Erythroblast (primary cell): ENCODE measurements around the gene CPNE5.

Experiments used
- GATA1 ChIP-seq: IDR thresholded peaks from 2 replicates; pipeline ENCODE4 v1.6.1; 2011; ENCODE audit warnings: low read depth, mild to moderate bottlenecking, control low read depth, low read length, moderate library complexity
- POLR2A ChIP-seq: IDR thresholded peaks from 2 replicates; pipeline ENCODE4 v1.6.1; 2011; ENCODE audit warnings: mild to moderate bottlenecking, low read length

DNA sequence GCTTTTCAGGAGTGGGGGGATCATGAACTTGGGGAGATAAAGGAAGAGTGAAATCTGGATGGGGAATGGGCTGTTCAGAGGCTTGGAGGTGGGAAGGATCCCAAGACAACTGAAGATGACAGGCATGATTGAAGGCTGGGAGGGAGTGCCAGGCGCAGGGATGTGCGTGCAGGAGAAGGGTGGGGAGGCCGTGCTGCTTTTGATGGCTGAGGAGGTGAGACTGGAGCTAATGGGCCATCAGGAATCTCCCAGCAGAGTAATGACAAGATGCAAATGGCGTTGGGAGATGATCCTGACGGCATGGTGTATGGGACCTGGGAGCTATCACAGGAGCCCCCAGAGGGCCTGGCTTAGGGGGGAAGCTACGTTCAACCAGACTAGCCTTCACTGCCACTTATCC lies 1.6 kb downstream of the CPNE5 start:
- TF ChIP-seq POLR2A, result no peak
- TF ChIP-seq GATA1, result no peak
